HG03558 (cell line): ENCODE data around the gene RNU1-3.
"Not testable (repeated sequence)": the region's sequence is repeated elsewhere in the genome, so short reads cannot be mapped to it uniquely, and the experiment has no call there.

Experiments used
- ATAC-seq: cut with Tn5 transposase; IDR thresholded peaks from one replicate; pipeline ENCODE4 v1.9.1; 2021; ENCODE audit warnings: moderate number of reproducible peaks; ENCODE audit not compliant: unreplicated experiment; ENCODE audit errors: extremely low read depth

The RNU1-3 gene

GRCh38 chr1:16696507-16697150 is 29.9 kb upstream of the RNU1-3 start:
- not testable (repeated sequence) for ATAC-seq

- not testable (repeated sequence) for ATAC-seq
Measured at GRCh38 chr1:16694308-16694702, 27.6 kb upstream of the RNU1-3 start.

DNA sequence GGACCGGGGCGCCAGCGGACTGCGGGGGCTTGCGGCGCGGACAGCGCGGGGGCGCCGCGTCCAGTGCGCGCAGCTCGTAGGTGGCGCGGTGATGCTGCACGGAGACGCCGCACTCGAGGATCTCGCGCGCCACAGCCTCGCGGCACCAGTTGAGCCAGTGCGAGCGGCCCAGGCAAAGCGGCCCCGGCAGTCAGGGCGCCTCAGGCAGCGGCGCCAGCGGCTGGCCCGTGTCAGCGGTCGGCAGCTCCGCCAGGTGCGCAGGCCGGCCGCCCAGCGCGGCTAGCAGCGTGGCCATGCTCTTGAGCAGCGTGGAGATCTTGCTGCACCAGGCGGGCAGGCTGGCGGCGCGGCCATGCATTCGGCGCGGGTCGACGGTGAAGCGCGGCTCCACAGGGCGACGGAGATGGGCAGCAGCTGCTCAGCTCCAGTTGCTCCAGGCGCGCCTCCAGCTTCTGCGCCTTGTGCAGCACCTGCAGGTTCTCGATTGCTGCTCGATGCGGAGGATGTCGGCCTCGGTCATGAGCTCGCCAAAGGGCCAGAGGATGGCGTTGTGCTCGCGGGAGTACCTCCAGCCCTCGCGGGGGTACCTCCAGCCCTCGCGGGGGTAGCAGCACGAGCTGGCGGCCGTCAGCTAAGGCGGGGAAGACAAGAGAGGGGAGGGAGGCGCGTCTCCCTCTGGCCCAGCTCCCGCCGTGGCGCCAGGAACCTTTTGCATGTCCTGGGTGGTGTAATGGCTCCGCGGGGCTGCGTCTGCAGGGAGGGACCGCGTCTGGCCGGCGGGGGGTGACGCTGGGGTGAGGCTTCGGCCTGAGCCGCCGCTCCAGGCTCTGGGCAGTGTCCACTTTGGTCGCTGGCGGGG is 26.9 kb upstream of the RNU1-3 start:
- ATAC-seq = not testable (repeated sequence)

GRCh38 chr1:16692717-16693448 is 26.1 kb upstream of the RNU1-3 start:
- ATAC-seq = not testable (repeated sequence)

DNA sequence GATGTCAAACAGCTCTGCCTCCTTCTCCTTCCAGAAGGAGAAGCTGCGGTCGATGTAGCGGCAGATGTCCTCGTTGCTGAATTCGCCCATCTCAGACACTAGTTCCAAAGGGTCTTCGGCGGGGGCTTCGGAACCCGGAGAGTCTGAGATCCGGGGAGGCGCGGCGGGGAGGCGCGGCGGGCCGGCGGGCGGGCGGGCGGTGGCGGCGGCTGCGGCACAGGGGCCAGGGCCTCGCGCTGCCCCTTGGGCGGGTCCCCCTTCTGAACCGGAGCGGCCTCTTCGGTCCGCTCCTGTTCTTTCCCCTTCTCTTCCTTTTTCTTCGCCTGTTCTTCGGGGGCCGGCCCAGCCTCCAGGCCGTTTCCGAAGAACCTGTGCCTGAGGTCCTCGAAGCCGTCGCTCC is 25.5 kb upstream of the RNU1-3 start:
- not testable (repeated sequence) for ATAC-seq

DNA sequence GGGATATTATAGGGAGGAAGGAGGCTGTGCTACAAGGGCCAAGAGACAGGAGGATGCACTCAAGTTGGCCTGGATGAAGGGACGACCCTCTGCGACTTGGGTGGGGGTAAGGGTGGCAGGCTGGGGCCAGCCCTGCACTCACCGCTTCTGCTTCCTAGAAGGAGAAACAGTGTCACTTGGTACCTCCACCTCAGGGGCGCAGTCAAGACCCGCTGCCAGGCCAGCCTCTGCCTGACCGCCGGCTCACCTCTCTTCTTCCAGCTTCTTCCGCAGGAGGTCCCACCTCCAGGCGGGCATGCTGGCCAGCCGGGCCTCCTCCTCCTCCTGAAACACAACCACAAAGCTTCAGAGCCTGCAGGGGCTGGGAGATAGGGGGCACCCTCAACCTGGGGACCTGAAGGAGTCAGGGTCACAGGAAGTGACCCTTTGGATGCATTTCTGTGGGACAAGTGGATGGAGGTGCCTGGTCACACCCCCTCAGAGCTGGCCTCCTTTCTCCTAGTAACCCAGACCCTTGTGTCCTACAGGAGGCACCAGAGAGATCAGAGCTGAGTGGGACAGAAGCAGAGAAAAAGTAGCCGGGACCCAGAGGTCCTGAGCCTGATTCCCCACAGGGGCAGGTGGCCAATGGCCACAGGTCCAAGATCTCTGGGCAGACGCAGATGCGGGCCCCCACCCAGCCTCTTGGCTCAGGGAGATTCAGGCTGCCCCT is 24.4 kb upstream of the RNU1-3 start:
- ATAC-seq = not testable (repeated sequence)

- not testable (repeated sequence) for ATAC-seq
Measured at GRCh38 chr1:16687132-16687800, 20.5 kb upstream of the RNU1-3 start.

- not testable (repeated sequence) for ATAC-seq
Measured at GRCh38 chr1:16685445-16686371, 19.0 kb upstream of the RNU1-3 start.

GRCh38 chr1:16684738-16685337 is 18.1 kb upstream of the RNU1-3 start:
- ATAC-seq = not testable (repeated sequence)

DNA sequence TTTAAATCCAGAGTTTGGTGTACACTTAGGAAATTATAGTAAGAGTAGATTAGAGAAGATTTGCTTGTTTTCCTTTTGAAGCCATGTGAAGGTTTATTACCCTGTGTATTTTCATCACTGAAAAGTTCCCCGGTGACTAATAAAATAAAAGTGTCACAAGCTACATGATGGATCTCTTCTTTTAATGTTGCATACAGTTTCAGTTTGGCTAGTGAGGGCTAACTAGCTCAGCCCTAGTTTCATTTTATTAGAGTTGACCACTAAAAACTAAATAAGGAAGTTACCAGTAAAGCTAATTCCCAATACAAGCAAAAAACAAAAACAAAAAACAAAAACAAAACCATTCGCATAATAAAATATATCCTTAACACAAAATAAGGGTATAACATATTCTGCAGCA is 17.4 kb upstream of the RNU1-3 start:
- not testable (repeated sequence) for ATAC-seq

GRCh38 chr1:16682803-16683202 is 16.1 kb upstream of the RNU1-3 start:
- ATAC-seq = not testable (repeated sequence)

DNA sequence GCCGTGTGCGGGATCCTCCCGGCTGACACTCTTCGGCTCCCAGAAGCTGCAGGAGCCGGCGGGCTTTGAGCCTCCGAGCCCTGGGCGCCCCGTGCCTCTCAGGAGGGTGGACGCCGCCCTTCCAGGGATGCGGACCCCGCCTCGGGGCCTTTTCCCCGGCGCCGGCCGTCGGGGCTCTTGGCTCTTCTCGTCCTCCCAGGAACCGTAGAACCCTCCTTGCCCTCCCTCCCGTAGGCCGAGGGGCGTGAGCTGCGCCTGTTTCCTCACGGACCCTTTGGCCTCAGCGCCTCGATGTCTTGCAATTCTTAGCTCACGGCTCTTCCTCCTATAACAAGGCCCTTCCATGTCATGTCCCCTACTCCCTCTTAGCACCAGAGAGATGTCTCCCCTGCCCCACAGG is 13.6 kb upstream of the RNU1-3 start:
- not testable (repeated sequence) for ATAC-seq

DNA sequence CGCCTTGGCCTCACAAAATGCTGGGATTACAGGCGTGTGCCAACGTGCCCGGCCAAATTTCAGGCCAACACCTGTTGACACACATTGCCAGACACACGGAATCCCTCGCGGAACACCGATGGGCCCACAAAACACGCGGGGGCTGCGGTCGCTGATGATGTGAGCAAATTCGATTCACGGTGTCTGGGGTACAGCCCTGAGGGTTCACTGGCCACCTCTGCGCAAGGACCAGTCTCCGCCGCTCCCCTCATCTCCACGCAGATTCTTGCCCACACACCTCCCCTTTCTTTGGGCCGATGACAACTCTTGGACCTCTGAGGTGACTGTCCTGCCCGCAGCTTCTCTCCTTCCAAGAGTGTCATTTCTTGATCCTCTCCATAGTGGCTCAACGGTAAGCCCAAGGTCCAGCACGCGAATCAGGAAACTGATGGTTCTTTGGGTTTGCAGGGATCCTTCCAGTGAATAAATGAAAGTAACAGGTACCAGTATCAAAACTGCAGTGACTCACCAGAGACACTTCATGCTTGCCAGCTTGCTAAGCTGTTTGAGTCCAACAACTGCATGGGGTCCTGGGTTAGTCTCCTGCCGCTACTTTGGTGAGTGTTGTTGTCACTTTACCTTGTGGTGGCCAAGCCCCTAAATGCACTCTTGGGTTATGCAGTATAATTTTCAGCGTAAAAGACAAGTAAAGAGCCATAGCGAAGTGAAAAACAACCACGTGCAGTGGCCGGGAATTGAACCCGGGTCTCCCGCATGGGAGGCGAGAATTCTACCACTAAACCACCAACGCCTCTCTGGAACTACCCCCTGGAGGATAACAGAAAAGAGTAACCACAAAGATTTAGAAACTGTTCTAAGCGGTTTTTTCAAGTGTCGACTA is 11.0 kb upstream of the RNU1-3 start:
- ATAC-seq = no peak

- not testable (repeated sequence) for ATAC-seq
Measured at GRCh38 chr1:16676661-16677523, 10.1 kb upstream of the RNU1-3 start.

DNA sequence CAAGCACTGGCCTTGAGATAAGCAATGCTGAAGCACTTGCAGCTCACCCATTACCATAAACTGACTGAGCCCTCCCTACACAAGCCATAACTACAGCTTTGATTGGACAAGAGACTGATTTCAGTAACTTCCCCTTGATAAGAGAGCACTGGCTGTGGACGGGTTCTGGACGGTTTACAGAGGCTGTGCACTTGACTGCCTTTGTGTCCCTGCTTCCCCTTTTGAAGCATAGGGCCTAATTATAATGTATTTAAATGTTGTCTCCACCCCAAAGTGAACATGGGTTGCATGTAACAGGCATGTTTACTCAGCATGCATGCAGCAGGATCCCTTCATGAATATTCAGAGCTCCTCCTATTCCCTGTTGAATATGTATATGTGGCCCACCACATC is 8.4 kb upstream of the RNU1-3 start:
- ATAC-seq = not testable (repeated sequence)

DNA sequence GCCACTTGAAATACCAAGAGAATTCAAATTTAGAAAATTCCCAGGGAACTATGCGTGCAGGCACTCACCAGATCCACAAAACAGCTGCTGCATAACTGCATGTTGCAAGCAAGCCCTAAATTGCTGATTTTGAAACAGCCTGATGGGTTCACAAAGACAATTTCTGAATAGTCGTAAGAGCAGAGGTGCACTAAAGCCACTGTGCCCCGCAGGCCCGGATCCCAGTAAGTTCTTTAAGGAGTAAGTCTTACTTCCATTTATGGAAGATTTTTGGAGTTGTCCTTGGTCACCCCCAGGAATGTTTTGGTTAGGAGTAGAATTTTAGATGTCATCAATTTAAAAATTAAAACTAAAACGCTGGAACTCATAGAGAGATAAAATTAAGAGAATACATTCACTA is 7.2 kb upstream of the RNU1-3 start:
- not testable (repeated sequence) for ATAC-seq
